ENCODE data around the gene AIF1L.

DNA sequence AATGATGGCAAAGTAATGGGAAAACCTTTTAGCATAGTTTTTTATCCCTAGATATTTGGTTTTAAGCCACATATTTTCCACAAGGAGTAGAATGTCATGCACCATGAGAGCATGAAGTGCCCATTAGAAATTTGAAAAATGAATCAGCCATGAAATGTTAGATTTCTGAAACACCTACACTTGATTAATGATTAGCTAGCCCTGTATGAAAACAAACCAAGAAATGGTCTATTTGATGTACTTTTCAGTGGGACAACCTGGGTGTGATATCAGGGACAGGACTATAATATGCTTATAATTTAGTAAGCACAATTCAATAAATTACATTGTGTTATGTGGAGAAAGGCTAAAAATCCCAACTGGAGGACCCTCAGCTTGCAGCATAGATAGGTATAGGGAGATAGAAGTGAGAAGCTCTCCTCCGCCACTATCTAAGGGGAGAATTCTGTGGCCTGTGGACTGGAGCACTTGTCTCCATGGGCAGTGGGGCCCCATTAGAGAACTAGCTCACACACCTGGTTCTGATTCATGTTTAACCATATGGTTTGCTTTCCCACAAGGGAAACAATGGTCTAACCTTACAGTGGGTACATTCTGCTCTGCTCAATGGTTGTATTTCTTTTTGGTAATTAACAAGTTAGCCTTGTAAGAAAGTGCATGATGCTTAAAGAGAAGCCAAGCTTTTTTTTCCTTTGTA is 64.2 kb downstream of the AIF1L start:
- TF ChIP-seq, protein P1, sequence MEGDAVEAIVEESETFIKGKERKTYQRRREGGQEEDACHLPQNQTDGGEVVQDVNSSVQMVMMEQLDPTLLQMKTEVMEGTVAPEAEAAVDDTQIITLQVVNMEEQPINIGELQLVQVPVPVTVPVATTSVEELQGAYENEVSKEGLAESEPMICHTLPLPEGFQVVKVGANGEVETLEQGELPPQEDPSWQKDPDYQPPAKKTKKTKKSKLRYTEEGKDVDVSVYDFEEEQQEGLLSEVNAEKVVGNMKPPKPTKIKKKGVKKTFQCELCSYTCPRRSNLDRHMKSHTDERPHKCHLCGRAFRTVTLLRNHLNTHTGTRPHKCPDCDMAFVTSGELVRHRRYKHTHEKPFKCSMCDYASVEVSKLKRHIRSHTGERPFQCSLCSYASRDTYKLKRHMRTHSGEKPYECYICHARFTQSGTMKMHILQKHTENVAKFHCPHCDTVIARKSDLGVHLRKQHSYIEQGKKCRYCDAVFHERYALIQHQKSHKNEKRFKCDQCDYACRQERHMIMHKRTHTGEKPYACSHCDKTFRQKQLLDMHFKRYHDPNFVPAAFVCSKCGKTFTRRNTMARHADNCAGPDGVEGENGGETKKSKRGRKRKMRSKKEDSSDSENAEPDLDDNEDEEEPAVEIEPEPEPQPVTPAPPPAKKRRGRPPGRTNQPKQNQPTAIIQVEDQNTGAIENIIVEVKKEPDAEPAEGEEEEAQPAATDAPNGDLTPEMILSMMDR (IDR thresholded peaks at IDR 0.05), result no peak
- TF ChIP-seq ZFX (IDR thresholded peaks at IDR 0.05; ENCODE audit: borderline replicate concordance), result no peak

All from 22Rv1 (cell line).